Gastroesophageal sphincter (tissue), 3 donors: ENCODE data around the gene ARID5B.

Experiments
- CTCF ChIP-seq, 4 experiments: fragments of 200-600 bp in 2 of 4; fragments of 450-650 bp in 2 of 4; sonication (generic) in 1 of 4; IDR thresholded peaks; one replicate each; pipeline ENCODE4 v1.5.1; 2017 to 2019; ENCODE audit warnings: antibody characterized with exemption in 4 of 4, mild to moderate bottlenecking in 2 of 4, moderate library complexity in 2 of 4
- POLR2A ChIP-seq, 2 donors: fragments of 450-650 bp; IDR thresholded peaks; one replicate each; pipeline ENCODE4 v1.6.1; 2017; ENCODE audit warnings: antibody characterized with exemption in 2 of 2, mild to moderate bottlenecking in 2 of 2, moderate library complexity in 1 of 2

GRCh38 chr10:62027841-62028501, 126.5 kb downstream of the ARID5B start:
- no peak for TF ChIP-seq CTCF (IDR thresholded peaks at IDR 0.05)
- TF ChIP-seq POLR2A (IDR thresholded peaks at IDR 0.05) = no peak
